HepG2 (cell line): ENCODE results near the gene NEAT1.

ENCODE experiments used
- ATF1 ChIP-seq: IDR thresholded peaks from 2 replicates; pipeline ENCODE4 v1.6.1; 2016; ENCODE audit warnings: mild to moderate bottlenecking, control low read depth
- ATF7 ChIP-seq, 2 experiments: fragments of 450-650 bp in 1 of 2; sonication (generic) in 1 of 2; formaldehyde crosslinking in 1 of 2; IDR thresholded peaks; 2 replicates each; pipeline versions ENCODE4 v1.4.0 to v1.6.1; 2016 to 2020; ENCODE audit warnings: antibody characterized with exemption in 1 of 2, mild to moderate bottlenecking in 1 of 2, missing genetic modification reagents in 1 of 2
- MTA3 ChIP-seq: sonication (generic); formaldehyde crosslinking; IDR thresholded peaks from 2 replicates; pipeline ENCODE4 v1.4.0; 2020; ENCODE audit warnings: missing genetic modification reagents
- POLR2A ChIP-seq, 2 experiments: IDR thresholded peaks; 2 replicates each; pipeline ENCODE4 v1.6.1; 2011; ENCODE audit warnings: low read depth in 2 of 2, low read length in 2 of 2, mild to moderate bottlenecking in 1 of 2, moderate library complexity in 1 of 2; ENCODE audit not compliant: insufficient read depth in 1 of 2
- POLR2AphosphoS5 ChIP-seq: IDR thresholded peaks from 2 replicates; pipeline ENCODE4 v1.6.1; 2012; ENCODE audit warnings: low read depth, low read length
- YY1 ChIP-seq: IDR thresholded peaks from 2 replicates; pipeline ENCODE4 v1.6.1; 2011; ENCODE audit warnings: low read length, low read depth, moderate library complexity, mild to moderate bottlenecking; ENCODE audit not compliant: insufficient read depth, insufficient replicate concordance
- ZBTB25 ChIP-seq: IDR thresholded peaks from 2 replicates; pipeline ENCODE4 v1.6.1; 2018; ENCODE audit warnings: missing genetic modification reagents

GRCh38 chr11:65487467-65488272 is 65.1 kb downstream of the NEAT1 start:
- TF ChIP-seq YY1 (no peak), MTA3 (CRISPR knock-in tag) (no peak), POLR2AphosphoS5 (peak; percentile 55), ZBTB25 (CRISPR knock-in tag) (no peak), POLR2A (IDR thresholded peaks at IDR 0.05; ENCODE audit: insufficient read depth in 1 of 2, low read depth in 2 of 2, low read length in 2 of 2) (peak; percentile 25 to 70; a peak in 2 of 4 replicates), ATF1 (no peak), ATF7 (IDR thresholded peaks at IDR 0.05) (peak; percentile 81), ATF7 (CRISPR knock-in tag; IDR thresholded peaks at IDR 0.05) (peak; percentile 75)
